Caco-2 (cell line): Measurements from ENCODE around the gene SMIM29. TPM values are rescaled to one million over a fixed set of nuclear protein-coding genes. Genes with fewer than 3 reads are reported as not detected.

Source experiments
- BruUV-seq: library from RNA; stranded (reverse); fragments of 400-500 nt; replicated peaks from 2 replicates; lab custom pipeline; 2021; lab: Mats Ljungman, UMichigan
- CTCF ChIA-PET: fragments of 300-600 bp; sonication (Branson Sonifier 250); formaldehyde crosslinking; loops from one replicate; lab custom pipeline; 2022; ENCODE audit warnings: antibody characterized with exemption; lab: Charles Lee
- POLR2A ChIA-PET: fragments of 300-600 bp; sonication (Branson Sonifier 250); formaldehyde crosslinking; loops from one replicate; lab custom pipeline; 2022; ENCODE audit warnings: antibody characterized with exemption; lab: Charles Lee
- DNase-seq, 2 experiments: peaks; one replicate each; pipeline versions ENCODE4 v3.0.0 to v3.0.0-alpha.2; 2020 to 2022
- H3K27me3 ChIP-seq: replicated peaks from 2 replicates; pipeline ENCODE4 v1.6.0; 2011; ENCODE audit warnings: low read length; ENCODE audit not compliant: control insufficient read depth, insufficient read depth
- H3K36me3 ChIP-seq: 2 replicates; pipeline ENCODE4 v1.5.1; 2011; ENCODE audit warnings: low read length; ENCODE audit not compliant: control insufficient read depth, insufficient read depth
- H3K4me1 ChIP-seq: fragments of 250-450 bp; sonication (Bioruptor Pico); 2 replicates; pipeline ENCODE4 v1.5.1; 2020; ENCODE audit warnings: mild to moderate bottlenecking
- H3K4me3 ChIP-seq: 2 replicates; pipeline ENCODE4 v1.5.1; 2011; ENCODE audit warnings: low read depth, mild to moderate bottlenecking, control low read depth, low read length
- H3K9me3 ChIP-seq: fragments of 250-450 bp; sonication (Bioruptor Pico); 2 replicates; pipeline ENCODE4 v1.5.1; 2020; ENCODE audit warnings: mild to moderate bottlenecking, moderate library complexity
- H3K27ac Mint-ChIP-seq: one replicate; pipeline ENCODE4 v1.8.0; 2022; ENCODE audit warnings: mixed read lengths; ENCODE audit not compliant: unreplicated experiment
- H3K27me3 Mint-ChIP-seq: one replicate; pipeline ENCODE4 v1.8.0; 2022; ENCODE audit warnings: mixed read lengths; ENCODE audit not compliant: insufficient read depth, unreplicated experiment
- H3K36me3 Mint-ChIP-seq: one replicate; pipeline ENCODE4 v1.8.0; 2022; ENCODE audit warnings: mild to moderate bottlenecking, mixed read lengths; ENCODE audit not compliant: insufficient read depth, unreplicated experiment
- H3K4me1 Mint-ChIP-seq: one replicate; pipeline ENCODE4 v1.8.0; 2022; ENCODE audit warnings: low read depth, mixed read lengths; ENCODE audit not compliant: unreplicated experiment
- H3K4me3 Mint-ChIP-seq: one replicate; pipeline ENCODE4 v1.8.0; 2022; ENCODE audit warnings: mild to moderate bottlenecking, moderate library complexity, mixed read lengths; ENCODE audit not compliant: unreplicated experiment
- H3K9me3 Mint-ChIP-seq: one replicate; pipeline ENCODE4 v1.8.0; 2022; ENCODE audit warnings: mixed read lengths; ENCODE audit not compliant: unreplicated experiment
- CTCF ChIP-seq, 2 experiments: fragments of 200-600 bp in 1 of 2; IDR thresholded peaks; 1 replicate in 1 of 2; 2 replicates in 1 of 2; pipeline versions ENCODE4 v1.5.1 to v1.8.0; 2011 to 2022; ENCODE audit warnings: antibody characterized with exemption in 1 of 2, control low read depth in 1 of 2, inconsistent platforms in 1 of 2, low read depth in 1 of 2, low read length in 1 of 2, mild to moderate bottlenecking in 1 of 2, moderate library complexity in 1 of 2; ENCODE audit not compliant: insufficient read depth in 1 of 2, severe bottlenecking in 1 of 2, unreplicated experiment in 1 of 2
- intact Hi-C: fragments of 100-400 bp; cut with micrococcal nuclease; formaldehyde crosslinking; loops from one replicate; pipeline ENCODE4 v1.10.0; 2022; ENCODE audit not compliant: unreplicated experiment
- total RNA-seq: library from RNA; stranded (reverse); gene quantifications from 2 replicates; pipeline ENCODE4 v1.2.3, GENCODE V29; 2022

SMIM29 gene
- total RNA-seq, 1 experiment from 2014 or later, result 16.0 TPM

GRCh38 chr6:34238585-34239499 is 10.0 kb downstream of the SMIM29 start:
- no TSS peak for BruUV-seq
- Mint-ChIP-seq H3K4me3 (peak overlapping the region; percentile 71), H3K36me3 (peaks cover 33% of the 10 kb centered on the region), H3K27ac (peak overlapping the region; percentile 58), H3K9me3 (no peaks in the 10 kb centered on the region), H3K27me3 (no peaks in the 10 kb centered on the region), H3K4me1 (no peaks in the 10 kb centered on the region)
- Histone ChIP-seq H3K9me3 (no peaks in the 10 kb centered on the region), H3K27me3 (no peaks in the 10 kb centered on the region), H3K4me1 (peaks cover 33% of the 10 kb centered on the region), H3K4me3 (peak overlapping the region; percentile 66), H3K36me3 (no peaks in the 10 kb centered on the region; the same call in 1 of the 2 replicates)
- CTCF ChIA-PET, result no interaction called here
- DNase-seq, result no peak
- no peak for TF ChIP-seq CTCF (IDR thresholded peaks at IDR 0.05; ENCODE audit: insufficient read depth in 1 of 2, low read depth in 1 of 2, low read length in 1 of 2, severe bottlenecking in 1 of 2, unreplicated experiment in 1 of 2)
- intact Hi-C loops, result no loop called here
- POLR2A ChIA-PET, result no interaction called here

GRCh38 chr6:34237722-34238584 is 10.9 kb downstream of the SMIM29 start:
- peaks cover 29% of the 10 kb centered on the region for H3K4me1 ChIP-seq
- H3K4me3 Mint-ChIP-seq, result peak overlapping the region; percentile 71
- CTCF ChIA-PET, result no interaction called here
- H3K27ac Mint-ChIP-seq, result peak overlapping the region; percentile 58
- no peaks in the 10 kb centered on the region for H3K9me3 Mint-ChIP-seq
- H3K4me1 Mint-ChIP-seq, result no peaks in the 10 kb centered on the region
- BruUV-seq, result no TSS peak
- no peaks in the 10 kb centered on the region for H3K9me3 ChIP-seq
- peak; percentile 36 to 56 for TF ChIP-seq CTCF (IDR thresholded peaks at IDR 0.05; ENCODE audit: insufficient read depth in 1 of 2, low read depth in 1 of 2, low read length in 1 of 2, severe bottlenecking in 1 of 2, unreplicated experiment in 1 of 2)
- H3K36me3 ChIP-seq, result no peaks in the 10 kb centered on the region; the same call in 1 of the 2 replicates
- intact Hi-C loops, result no loop called here
- H3K4me3 ChIP-seq, result peak overlapping the region; percentile 66
- H3K27me3 ChIP-seq, result no peaks in the 10 kb centered on the region
- peak; percentile 72 to 85 for DNase-seq
- no peaks in the 10 kb centered on the region for H3K27me3 Mint-ChIP-seq
- H3K36me3 Mint-ChIP-seq, result peaks cover 33% of the 10 kb centered on the region
- POLR2A ChIA-PET, result interaction anchor here (1.3 kb wide), 1 partner anchor 14 kb away, joined by 23 read pairs; no protein-coding TSS in a partner anchor

- H3K9me3 Mint-ChIP-seq, result no peaks in the 10 kb centered on the region
- no peaks in the 10 kb centered on the region for H3K27me3 Mint-ChIP-seq
- no peaks in the 10 kb centered on the region for H3K4me1 Mint-ChIP-seq
- Histone ChIP-seq H3K27me3 (no peaks in the 10 kb centered on the region), H3K9me3 (no peaks in the 10 kb centered on the region), H3K4me1 (peaks cover 29% of the 10 kb centered on the region), H3K36me3 (no peaks in the 10 kb centered on the region; the same call in 1 of the 2 replicates), H3K4me3 (peak overlapping the region; percentile 66)
- peak overlapping the region; percentile 71 for H3K4me3 Mint-ChIP-seq
- CTCF ChIA-PET, result interaction anchor here (0.7 to 1.3 kb wide), 4 partner anchors 12 to 178 kb away, joined by 3 to 11 read pairs (median 6); partner anchors contain the start of gene SMIM29
- intact Hi-C loops, result no loop called here
- DNase-seq, result peak in 1 of 2 experiments; percentile 54
- POLR2A ChIA-PET, result interaction anchor here (0.5 to 1.3 kb wide), 17 partner anchors 10 to 543 kb away, joined by 3 to 23 read pairs (median 5); partner anchors contain the start of genes PACSIN1, RPS10 and SMIM29
- H3K27ac Mint-ChIP-seq, result no peak overlapping the region
- H3K36me3 Mint-ChIP-seq, result peaks cover 27% of the 10 kb centered on the region
- BruUV-seq, result no TSS peak
- no peak for TF ChIP-seq CTCF (IDR thresholded peaks at IDR 0.05; ENCODE audit: insufficient read depth in 1 of 2, low read depth in 1 of 2, low read length in 1 of 2, severe bottlenecking in 1 of 2, unreplicated experiment in 1 of 2)
These were observed 11.5 kb downstream of the SMIM29 start for GRCh38 chr6:34237316-34237721.
